GM10266 (cell line): ENCODE results near the gene PWP2.

Experiments used
- DNase-seq: peaks from one replicate; pipeline ENCODE4 v3.0.0; 2012; ENCODE audit errors: extremely low spot score
- TF ChIP-seq, protein P1 (sequence below): IDR thresholded peaks from 2 replicates; pipeline ENCODE4 v1.5.1; 2012; ENCODE audit warnings: mild to moderate bottlenecking, low read depth; ENCODE audit not compliant: control insufficient read depth, insufficient read depth; ENCODE audit errors: missing control alignments

Gene PWP2

DNA sequence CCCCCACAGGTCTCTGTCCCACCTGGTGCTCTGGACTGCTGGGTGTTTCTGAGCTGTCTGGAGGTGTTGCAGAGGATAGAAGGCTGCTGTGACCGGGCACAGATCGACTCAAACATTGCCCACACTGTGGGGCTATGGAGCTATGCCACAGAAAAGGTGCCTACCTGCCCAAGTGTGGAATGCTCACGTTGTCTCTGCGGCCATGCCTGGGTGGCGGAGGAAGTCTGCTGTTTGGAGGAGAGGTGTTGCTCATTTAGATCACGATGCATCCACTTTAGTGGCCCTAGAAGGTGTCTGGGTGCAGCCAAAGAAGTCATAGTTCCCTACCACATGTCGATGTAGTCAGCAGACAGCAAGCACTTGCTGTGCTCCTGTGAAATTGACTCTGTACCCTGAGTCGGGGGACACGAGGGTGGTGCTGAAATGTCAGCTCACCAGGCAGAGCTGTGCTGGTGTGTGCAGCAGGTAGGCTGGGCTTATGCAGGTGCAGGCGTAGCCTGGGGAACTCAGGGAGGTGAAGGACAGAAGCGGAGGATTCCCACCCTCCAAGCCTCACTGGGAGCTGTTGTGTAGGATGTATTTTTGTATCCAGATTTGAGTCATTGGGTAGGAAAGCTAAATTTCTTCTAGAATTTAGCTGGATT, 32.8 kb upstream of the PWP2 start:
- TF ChIP-seq, protein P1, sequence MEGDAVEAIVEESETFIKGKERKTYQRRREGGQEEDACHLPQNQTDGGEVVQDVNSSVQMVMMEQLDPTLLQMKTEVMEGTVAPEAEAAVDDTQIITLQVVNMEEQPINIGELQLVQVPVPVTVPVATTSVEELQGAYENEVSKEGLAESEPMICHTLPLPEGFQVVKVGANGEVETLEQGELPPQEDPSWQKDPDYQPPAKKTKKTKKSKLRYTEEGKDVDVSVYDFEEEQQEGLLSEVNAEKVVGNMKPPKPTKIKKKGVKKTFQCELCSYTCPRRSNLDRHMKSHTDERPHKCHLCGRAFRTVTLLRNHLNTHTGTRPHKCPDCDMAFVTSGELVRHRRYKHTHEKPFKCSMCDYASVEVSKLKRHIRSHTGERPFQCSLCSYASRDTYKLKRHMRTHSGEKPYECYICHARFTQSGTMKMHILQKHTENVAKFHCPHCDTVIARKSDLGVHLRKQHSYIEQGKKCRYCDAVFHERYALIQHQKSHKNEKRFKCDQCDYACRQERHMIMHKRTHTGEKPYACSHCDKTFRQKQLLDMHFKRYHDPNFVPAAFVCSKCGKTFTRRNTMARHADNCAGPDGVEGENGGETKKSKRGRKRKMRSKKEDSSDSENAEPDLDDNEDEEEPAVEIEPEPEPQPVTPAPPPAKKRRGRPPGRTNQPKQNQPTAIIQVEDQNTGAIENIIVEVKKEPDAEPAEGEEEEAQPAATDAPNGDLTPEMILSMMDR = no peak
- no peak for DNase-seq

DNA sequence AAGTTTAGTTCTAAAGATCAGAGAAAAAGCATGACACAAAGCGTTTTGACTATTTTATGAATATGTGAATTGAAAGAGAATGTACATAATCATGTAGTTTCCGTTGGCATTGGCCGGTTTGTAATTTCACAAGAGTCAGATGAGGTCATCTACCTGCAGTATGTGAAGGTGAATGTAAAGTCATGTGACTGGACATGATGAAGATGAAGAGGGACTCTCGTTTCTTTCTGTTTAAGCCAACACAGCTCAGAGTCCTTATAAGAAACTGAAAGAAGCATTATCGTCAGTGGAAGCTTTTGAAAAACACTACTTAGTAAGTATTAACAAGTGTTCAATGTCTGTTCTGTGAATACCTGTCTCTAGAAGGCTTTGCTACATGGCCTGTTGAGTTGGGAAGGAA, 30.9 kb upstream of the PWP2 start:
- no peak for DNase-seq
- TF ChIP-seq, protein P1 = no peak

DNA sequence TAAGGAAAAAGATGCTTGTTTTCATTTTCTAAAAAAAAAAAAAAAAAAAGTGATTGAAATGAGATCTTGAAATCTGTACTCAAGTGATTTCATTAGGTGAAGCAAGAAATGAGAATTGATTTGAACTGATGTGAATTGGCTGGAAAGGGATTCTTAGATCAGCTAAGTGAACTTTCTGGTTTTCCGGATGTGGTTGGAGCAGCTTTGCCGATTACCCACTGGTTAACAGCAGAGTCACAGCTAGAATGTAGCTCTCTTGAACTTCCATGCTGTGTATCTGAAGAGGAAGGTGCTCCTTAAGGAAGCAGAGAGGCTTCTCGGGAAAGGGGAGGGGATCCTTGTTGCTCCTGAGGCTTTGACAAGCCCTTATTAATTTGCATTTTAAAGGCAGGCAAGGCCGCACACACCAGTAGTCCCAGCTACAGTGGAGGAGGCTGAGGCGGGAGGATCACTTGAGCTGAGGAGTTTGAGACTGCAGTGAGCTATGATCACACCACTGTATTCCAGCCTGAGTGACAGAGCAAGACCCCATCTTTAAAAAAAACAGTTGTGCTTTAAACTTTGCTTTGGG, 28.7 kb upstream of the PWP2 start:
- TF ChIP-seq, protein P1 = no peak
- no peak for DNase-seq

DNA sequence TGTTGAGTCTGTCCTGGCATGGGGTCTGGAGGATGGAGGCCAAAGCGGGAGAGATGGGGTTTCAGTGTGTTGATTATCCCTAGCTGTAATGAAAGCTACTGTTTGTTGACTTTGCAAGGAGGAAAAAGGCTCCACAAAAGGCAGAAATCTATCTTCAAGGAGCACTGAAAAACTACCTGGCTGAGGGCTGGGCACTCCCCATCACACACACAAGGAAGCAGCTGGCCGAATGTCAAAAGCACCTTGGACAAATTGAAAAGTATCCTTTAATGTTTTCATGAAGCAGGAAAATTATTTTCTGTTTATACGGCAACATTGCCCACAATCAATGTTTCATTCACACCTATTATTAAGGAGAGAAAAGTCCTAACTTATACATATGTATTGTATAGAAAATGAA, 27.8 kb upstream of the PWP2 start:
- TF ChIP-seq, protein P1 = no peak
- no peak for DNase-seq

DNA sequence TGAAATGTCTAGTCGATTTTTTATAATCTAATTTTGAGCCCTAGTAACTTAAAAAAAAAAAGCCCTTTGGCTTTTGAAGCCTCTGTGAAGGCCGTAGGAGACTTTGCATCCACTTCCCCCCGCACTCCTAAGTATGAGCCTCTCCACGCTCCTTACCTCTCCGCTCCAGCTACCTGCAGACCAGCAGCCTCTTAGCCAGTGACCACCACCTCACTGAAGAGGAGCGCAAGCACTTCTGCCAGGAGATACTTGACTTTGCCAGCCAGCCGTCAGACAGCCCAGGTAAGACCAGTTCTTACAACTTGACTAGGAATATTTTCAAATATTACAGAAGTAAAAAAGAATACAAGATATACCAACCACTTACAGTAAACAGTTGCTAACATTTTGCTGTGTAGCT, 27.4 kb upstream of the PWP2 start:
- no peak for DNase-seq
- TF ChIP-seq, protein P1 = no peak

DNA sequence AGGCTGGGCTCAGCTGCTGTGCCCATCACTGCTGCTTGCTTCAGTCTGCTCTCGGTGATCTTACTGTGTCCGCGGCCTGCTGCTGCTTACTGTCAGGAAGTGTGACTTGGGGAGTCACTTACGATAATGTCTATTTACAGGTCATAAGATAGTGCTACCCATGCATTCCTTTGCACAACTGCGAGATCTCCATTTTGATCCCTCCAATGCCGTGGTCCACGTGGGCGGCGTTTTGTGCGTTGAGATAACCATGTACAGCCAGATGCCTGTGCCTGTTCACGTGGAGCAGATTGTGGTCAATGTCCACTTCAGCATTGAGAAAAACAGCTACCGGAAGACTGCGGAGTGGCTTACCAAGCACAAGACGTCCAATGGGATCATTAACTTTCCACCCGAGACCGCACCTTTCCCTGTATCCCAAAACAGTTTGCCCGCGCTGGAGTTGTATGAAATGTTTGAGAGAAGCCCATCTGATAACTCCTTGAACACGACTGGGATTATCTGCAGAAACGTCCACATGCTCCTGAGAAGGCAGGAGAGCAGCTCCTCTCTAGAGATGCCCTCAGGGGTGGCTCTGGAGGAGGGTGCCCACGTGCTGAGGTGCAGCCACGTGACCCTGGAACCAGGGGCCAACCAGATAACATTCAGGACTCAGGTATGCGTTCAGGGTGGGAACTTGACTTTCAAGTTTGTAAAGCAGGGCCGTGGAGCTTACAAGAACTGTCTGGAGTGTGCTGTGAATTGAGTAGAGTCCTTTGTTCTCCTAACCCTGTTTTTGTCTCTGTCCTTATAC, 24.4 kb upstream of the PWP2 start:
- DNase-seq = no peak
- TF ChIP-seq, protein P1 = no peak
